Adipose tissue (tissue), 3 donors: ENCODE measurements around the gene ADCY9. TPM values are rescaled to one million over a fixed set of nuclear protein-coding genes. Genes with fewer than 3 reads are reported as not detected.

ENCODE experiments used
- H3K27ac ChIP-seq: one replicate; pipeline ENCODE4 v1.5.1; 2013; ENCODE audit warnings: low read depth, low read length
- WGBS, 3 donors: extraction: QIAGEN DNeasy Blood & Tissue Kit; methylation state at CpG; one replicate each; pipeline ENCODE4 v1.1.7; 2013; 5-methylcytosine and 5-hydroxymethylcytosine counted together
- polyA plus RNA-seq, 3 donors: library from polyadenylated mRNA; stranded (reverse); fragments of 200-250 nt; gene quantifications; one replicate each; pipeline ENCODE4 v1.2.3, GENCODE V29; 2013
- donor health status: healthy with polysubstance abuse.
- donor health status: Bipolar disorder and iron deficiency.
- donor health status: healthy.

The ADCY9 gene
- polyA plus RNA-seq, 3 donors: 5.3 to 8.6 (median 6.9) TPM

DNA sequence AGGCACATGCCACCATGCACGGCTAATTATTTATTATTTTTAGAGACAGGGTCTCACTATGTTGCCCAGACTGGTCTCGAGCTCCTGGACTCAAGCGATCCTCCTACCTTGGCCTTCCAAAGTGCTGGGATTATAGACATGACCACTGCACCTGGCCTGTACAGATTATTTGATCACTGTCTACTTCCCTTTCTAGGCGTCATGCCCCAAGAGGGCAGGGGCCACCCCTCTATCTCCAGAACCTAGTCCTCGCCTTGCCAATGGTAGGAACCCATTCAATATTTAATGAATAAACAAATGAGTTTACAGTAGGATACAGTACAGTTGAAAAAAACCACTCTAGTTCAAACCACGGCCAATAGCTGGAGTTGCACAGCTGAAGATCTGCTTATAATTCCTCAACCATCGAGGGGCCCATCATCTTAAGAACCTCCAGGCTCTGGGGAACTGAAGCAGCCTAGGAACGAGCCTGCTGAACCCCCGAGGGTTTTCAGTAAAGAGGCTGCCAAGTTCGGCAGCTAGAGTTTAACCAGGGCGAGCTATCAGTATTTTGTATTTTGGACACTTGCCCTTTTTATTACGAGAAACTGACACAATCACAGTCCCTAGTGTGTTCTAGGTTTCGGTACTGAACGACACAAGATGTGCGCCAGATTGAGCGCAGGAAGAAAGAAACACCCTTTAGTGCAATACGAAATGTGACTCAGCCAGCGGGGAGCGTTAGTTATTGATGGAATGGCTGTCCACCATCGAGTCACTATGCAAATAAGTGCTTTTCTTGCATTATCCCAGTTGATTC is 14.6 kb downstream of the ADCY9 start:
- no peak overlapping the region for H3K27ac ChIP-seq
- WGBS, 3 donors: 47 to 77% (median 55%) methylated on average over 20 of the region's 20 CpGs

DNA sequence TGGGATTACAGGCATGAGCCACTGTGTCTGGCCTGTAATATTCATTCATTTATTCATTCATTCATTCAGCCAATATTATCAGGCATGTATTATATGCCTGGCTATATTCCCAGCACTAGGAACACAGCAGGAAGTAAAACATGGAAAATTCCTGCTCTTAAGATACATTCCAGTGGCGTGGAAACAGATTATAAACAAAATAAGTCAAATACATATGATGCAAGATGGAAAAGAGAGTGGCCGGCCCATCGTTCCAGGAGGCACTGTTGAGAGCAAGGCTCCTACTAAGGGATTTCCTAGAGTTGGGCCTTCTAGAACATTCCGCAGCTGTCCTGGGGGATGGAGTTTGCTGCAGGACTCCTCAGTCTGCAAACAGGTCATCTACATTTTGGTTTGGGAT is 17.7 kb downstream of the ADCY9 start:
- 74 to 90% (median 86%) methylated on average over 4 of the region's 4 CpGs for WGBS, 3 donors
- no peak overlapping the region for H3K27ac ChIP-seq

DNA sequence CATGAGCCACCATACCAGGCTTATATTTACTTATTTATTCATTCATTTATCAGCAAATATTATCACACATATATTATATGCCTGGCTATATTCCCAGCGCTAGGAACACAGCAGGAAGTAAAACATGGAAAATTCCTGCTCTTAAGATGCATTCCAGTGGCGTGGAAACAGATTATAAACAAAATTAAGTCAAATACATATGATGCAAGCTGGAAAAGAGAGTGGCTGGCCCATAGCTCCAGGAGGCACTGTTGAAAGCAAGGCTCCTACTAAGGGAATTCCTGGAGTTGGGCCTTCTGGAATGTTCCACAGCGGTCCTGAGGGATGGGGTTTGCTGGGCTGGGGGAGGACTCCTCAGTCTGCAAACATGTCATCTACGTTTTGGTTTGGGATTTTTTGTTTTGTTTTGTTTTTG is 18.4 kb downstream of the ADCY9 start:
- WGBS, 3 donors: 46 to 82% (median 80%) methylated on average over 4 of the region's 4 CpGs
- H3K27ac ChIP-seq: no peak overlapping the region

DNA sequence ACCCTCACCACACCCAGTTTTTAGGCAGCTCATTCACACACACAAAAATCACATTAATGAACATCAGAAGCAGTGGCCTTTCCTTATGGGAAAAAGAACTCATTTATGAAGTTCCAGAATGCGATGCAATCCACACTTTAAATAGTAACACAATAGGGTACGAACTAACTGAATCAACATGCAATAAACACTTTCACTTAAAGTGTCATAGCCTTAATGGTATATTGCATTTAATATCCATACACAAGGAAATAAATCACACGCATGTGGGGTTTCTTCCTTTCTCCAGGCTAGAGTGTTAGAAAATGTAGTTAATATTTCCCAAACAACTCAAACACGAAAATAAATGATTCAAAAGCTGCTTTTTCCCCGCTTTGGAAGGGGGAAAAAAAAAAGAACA is 19.7 kb downstream of the ADCY9 start:
- no peak overlapping the region for H3K27ac ChIP-seq
- 68 to 71% (median 69%) methylated on average over 5 of the region's 5 CpGs for WGBS, 3 donors

DNA sequence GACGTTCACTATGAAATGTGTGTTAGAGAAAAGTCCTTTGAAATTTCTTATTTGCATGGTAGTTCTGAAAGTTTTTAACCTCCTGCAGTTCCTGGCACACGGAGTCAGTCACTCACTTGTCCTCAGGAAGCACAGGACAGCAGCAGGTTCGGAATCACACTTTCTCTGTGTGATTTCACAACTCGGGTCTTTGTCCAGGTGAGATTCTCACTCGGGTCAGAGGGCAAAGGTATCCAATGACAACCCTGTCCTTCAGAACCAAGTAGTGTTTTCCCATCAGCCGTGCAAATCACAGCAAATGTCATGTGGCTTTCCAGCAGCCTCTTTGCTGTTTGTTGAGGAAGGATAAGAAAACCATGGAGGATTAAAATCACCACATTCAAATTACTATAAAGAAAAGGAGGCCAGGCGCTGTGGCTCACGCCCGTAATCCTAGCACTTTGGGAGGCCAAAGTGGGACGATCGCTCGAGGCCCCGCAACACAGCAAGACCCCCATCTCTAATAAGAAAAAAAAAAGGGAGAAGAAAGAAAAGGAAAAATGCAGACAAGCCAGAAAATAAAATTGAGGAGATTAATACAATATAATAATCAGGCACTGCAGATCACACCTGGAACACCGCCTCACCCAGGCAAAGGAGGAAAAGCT is 22.0 kb downstream of the ADCY9 start:
- no peak overlapping the region for H3K27ac ChIP-seq
- 66 to 86% (median 85%) methylated on average over 14 of the region's 14 CpGs for WGBS, 3 donors

DNA sequence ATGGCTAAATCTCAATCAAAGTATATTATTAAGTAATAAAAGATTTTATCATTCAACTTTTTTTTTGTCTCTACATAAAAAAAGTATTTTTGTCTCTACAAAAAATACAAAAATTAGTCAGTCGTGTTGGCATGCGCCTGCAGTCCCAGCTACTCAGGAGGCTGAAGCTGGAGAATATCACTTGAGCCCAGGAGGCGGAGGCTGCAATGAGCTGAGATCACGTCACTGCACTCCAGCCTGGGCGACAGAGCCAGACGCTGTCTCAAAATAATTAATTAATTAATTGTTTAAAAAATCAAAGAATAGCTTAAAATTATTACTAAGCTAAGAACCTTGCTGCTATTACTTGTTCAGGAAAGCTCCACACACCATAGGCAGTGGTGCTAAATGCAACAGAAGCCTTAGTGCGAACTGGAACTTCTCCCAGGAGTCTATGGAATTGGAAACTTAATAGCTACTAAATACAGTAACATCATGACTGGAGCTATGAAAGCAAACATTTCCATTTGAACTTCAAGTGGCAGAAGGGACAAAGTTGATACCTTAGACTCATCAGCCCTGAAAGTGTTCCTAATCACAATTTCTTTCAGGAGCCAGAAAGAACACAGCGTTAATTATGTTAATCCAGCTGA is 22.6 kb downstream of the ADCY9 start:
- 64 to 74% (median 73%) methylated on average over 8 of the region's 8 CpGs for WGBS, 3 donors
- no peak overlapping the region for H3K27ac ChIP-seq

DNA sequence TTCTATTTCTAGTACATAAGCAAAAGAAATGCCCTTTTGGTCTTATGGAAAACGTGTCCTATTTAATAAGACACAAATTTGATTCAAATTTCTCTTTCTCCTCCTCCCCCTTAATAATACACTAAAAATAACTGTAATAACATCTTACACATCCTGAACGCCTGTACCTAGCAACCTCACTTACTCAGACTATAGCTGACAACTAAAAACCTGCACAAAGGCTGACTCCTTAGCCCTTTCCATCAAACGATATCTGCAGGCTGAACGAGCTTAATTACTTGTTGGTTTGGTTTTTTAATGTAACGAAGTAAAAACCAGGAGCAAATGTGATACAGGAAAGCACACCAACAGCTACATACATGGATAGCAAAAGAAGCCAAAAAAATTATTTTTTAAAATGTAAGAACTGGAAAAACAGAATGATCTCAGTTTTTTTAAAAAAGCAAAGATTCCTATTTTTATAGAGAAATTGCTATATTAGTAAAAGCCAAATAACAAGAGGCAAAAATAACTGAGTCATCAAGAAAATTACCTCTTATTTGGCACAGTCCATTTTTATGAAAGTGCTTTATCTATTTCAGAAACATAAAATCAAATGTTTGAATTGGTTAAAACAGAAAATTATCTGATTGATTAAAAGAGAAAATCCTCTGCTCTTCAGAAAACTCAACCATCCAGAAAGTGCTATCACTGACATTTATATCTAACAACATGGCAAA is 23.5 kb downstream of the ADCY9 start:
- 74 to 86% (median 84%) methylated on average over 5 of the region's 5 CpGs for WGBS, 3 donors
- no peak overlapping the region for H3K27ac ChIP-seq

DNA sequence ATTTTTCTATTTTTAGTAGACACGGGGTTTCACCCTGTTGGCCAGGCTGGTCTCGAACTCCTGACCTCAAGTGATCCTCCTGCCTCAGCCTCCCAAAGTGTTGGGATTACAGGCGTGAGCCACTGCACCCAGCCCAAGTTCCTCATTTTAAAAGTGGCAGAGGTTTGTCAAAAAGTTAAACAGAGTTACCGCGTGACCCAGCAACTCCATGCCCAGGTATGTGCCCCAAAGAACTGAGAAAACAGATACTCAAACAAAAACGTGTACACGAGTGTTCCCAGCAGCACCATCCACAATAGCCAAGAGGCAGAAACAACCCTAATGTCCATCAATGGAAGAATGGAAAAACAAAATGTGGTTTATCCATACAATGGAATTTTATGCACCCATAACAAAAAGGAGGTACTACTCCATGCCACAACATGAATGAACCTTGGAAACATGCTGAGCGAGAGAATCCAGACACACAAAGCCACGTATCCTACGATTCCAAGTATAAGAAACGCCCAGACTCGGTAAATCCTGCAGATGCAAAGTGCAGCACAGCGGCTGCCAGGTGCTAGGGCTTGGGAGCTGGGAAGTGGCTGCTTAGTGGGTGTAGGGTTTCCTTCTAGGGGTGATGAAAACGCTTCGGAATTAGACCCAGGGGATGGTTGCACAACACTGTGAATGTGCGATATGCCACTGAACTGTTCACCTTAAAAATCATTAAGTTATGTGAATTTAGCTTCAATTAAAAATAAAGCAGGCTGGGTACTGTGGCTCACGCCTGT is 24.8 kb downstream of the ADCY9 start:
- 78 to 88% (median 81%) methylated on average over 17 of the region's 17 CpGs for WGBS, 3 donors
- no peak overlapping the region for H3K27ac ChIP-seq

DNA sequence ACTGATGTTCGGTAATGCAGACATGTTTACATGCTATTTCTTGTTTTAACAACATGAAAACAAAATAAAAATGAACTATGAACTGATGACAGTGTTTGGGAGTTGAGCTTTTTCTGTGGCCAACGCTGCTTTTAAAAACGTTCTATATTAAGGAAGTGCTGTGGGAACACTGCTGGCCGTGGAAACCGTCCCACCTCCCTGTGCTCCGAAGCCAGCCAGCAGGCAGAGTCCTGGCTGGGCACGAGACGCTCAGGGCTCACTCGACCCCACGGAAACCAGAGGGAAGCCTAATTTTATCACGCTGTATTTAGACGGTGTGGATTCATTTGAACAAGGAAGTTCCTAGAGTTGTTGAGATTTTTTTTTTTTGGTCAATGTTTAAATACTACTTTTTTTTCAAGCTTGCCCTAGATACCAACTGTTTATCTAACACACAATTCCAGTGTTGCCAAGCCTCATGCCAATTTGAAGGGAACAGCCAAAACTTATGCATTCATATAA is 25.8 kb downstream of the ADCY9 start:
- 3 to 8% (median 5%) methylated on average over 12 of the region's 12 CpGs for WGBS, 3 donors
- H3K27ac ChIP-seq: no peak overlapping the region

DNA sequence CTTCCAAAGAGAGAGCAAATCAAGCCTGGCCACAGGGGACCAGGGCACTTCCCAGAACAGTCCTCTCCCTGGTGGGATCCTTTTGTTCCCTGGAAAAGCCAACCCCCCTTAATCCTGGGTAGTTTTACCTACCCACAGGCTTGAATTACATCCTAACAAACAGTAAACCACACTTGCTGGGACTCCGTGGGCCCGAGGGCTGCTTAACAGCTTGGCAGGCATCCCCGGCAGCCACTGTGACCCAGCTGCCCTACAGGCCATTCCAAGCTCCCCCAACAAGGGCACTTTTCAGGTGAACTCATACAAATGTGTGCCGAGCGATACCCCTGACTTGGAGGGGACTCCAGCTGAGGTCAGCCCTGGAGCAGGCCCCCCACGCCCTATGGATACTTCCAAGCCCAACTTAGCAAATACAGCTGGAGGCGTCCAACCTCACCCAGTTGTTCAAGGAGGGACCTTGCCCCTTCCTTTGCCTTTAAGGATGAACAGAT is 26.4 kb downstream of the ADCY9 start:
- WGBS, 3 donors: 66 to 79% (median 66%) methylated on average over 7 of the region's 7 CpGs
- no peak overlapping the region for H3K27ac ChIP-seq

DNA sequence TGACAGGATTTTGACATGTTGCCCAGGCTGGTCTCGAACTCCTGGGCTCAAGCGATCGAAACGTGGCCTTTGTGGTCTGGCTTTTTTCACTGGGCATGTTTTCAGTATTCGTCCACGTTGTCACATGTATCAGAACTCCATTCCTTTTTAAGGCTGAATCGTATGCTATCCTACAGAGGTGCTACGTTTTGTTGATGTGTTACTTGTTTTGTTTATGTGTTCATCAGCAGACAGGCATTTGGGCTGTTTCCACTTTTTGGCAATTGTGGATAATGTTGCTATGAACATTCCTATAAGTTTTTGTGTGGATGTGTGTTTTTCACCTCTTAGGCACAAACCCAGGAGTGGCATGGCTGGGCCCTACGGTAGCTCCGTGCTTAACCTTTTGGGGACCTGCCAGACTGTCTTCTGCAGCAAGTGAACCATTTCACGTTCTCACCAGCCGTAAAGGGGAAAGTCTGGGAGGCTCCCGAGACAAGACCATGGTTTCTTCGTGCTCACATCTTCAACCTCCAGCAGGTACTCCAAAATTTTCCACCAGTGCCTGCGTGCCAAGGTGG is 26.9 kb downstream of the ADCY9 start:
- no peak overlapping the region for H3K27ac ChIP-seq
- 87 to 92% (median 91%) methylated on average over 15 of the region's 15 CpGs for WGBS, 3 donors

DNA sequence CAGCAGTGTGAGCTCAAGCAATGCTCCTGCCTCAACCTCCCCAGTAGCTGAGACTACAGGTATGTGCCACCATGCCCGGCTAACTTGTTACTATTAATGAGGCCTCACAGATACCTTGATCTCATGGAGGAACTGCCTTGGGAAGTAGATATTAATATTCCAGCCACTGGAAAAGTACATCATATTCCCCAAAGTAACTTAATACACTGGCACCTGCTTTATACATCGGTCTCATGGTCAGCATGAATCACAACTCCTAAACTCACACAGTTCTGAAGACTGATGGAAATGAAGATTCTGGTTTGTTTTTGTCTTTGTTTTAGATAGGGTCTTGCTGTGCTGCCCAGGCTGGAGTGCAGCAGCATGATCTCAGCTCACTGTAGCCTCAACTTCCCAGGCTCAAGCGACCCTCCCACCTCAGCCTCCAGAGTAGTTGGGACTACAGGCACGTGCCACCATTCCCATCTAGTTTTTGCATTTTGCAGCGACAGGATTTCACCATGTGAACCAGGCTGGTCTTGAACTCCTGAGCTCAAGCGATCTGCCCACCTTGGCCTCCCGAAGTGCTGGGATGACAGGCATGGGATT is 28.2 kb downstream of the ADCY9 start:
- H3K27ac ChIP-seq: no peak overlapping the region
- WGBS, 3 donors: 92 to 96% (median 96%) methylated on average over 7 of the region's 7 CpGs

DNA sequence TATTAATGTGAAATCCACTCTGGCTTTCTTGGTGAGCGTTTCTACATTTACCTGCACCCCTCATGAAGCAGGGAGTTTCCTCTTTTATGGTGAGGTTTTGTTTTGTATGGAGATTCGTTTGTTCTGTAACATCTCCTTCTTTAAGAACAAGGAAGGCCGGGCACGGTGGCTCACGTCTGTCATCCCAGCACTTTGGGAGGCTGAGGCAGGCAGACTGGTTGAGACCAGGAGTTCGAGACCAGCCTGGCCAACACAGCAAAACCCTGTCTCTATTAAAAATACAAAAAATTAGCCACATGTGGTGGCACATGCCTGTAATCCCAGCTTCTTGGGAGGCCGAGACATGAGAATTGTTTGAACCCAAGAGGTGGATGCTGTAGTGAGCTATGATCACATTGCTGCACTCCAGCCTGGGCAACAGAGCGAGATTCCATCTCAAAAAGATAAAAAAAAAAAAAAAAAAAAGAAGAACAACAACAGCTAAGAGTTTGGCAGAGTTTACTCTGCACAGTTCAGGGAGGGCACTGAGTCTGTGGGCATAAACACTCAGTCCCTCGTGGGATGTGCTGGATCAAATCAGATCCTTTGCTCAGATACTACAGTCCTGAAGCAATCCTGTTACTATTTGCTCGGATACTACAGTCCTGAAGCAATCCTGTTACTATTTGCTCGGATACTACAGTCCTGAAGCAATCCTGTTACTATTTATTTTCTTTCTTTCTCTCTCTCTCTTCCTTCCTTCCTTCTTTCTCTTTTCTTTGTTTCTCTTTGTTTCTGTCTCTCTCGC is 28.9 kb downstream of the ADCY9 start:
- 67 to 80% (median 71%) methylated on average over 12 of the region's 12 CpGs for WGBS, 3 donors
- H3K27ac ChIP-seq: no peak overlapping the region

DNA sequence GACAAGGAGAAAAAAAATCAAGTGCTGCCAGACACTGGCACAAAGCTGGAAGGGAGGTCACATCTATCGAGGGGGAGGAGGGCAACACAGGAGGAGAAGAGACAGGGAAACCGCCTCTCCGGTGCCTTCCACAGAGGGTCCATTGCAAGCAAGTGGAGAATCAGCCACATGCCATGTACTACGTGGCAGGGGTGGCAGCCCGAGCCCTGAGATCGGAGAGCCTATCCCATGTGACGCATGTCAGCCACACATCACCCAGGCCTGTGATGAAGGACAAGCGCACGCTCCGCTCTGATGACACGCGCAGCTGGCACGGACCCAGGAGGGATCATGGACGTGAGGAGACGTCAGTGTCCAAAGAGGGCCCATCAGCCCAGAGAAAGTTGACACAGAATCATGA is 30.1 kb downstream of the ADCY9 start:
- WGBS, 3 donors: 92 to 93% (median 93%) methylated on average over 14 to 15 of the region's 15 CpGs
- no peak overlapping the region for H3K27ac ChIP-seq

DNA sequence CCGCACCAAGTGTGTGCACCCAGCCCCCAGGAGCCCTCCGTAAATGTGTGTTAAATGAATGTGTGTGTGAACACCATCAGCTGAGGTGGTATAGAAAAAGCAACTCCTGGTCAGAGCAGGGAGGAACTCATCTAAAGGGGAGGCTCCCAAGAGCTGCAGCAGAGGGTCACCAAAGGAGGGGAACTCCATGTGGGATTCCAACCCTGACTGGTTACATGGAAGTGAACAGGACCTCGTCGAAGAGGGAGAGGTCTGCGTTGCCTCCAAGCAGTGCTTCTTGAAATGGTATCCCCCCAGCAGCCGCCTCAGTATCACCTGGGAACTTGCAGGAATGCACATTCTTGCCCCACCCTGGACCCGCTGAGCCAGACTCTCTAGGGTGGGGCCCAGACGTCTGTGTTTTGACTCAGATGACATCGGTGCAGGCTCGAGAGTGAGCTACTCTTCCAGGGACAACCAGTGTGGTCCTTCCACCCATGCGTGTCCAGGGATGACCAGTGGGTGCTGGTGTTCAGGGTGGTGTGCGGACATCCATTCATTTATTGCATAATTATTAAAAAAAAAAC is 30.8 kb downstream of the ADCY9 start:
- no peak overlapping the region for H3K27ac ChIP-seq
- 80 to 86% (median 82%) methylated on average over 12 of the region's 12 CpGs for WGBS, 3 donors

DNA sequence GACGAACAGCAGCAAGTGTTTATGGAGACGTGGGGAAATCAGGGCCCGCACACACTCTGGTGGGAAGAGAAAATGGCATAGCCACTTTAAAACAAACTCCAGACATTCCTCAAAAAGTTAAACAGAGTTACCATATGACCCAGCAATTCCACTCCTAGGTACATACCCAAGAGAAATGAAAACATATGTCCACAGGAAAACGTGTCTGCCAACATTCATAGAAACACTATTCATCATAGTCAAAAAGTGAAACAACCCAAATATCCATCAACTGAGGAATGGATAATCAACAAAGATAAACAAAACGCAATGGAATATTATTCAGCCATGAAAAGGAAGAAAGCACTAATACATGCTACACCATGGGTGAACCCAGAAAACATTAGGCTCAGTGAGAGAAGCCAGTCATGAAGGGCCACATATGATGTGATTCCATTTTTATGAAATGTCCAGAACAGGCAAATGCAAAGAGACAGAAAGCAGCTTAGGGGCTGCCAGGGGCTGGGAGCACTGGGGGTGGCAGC is 32.8 kb downstream of the ADCY9 start:
- WGBS, 3 donors: 95 to 97% (median 96%) methylated on average over 5 of the region's 5 CpGs
- H3K27ac ChIP-seq: no peak overlapping the region
